Large intestine (tissue), 3 donors: ENCODE results near the gene DNAH10. TPM values are rescaled to one million over a fixed set of nuclear protein-coding genes. Genes with fewer than 3 reads are reported as not detected.

ENCODE experiments used
- DNase-seq, 2 donors: peaks; one replicate each; pipeline versions ENCODE4 v3.0.0 to v3.0.0-alpha.2; 2013
- H3K27ac ChIP-seq: one replicate; pipeline ENCODE4 v1.5.1; 2013; ENCODE audit warnings: low read length
- H3K27me3 ChIP-seq: 2 replicates; pipeline ENCODE4 v1.6.1; 2013; ENCODE audit warnings: low read length; ENCODE audit not compliant: control insufficient read depth, insufficient read depth
- H3K36me3 ChIP-seq: 2 replicates; pipeline ENCODE4 v1.6.1; 2013; ENCODE audit warnings: low read length; ENCODE audit not compliant: control insufficient read depth, insufficient read depth
- H3K4me1 ChIP-seq: one replicate; pipeline ENCODE4 v1.6.1; 2013; ENCODE audit warnings: low read length; ENCODE audit not compliant: control insufficient read depth, insufficient read depth
- H3K4me3 ChIP-seq: one replicate; pipeline ENCODE4 v1.5.1; 2013; ENCODE audit warnings: low read length
- H3K9me3 ChIP-seq: one replicate; pipeline ENCODE4 v1.6.1; 2013; ENCODE audit warnings: mild to moderate bottlenecking, low read depth, low read length, moderate library complexity; ENCODE audit not compliant: control insufficient read depth
- WGBS: methylation state at CpG from one replicate; pipeline ENCODE4 v1.1.5; 2013; ENCODE audit warnings: low lambda C conversion rate; ENCODE audit not compliant: insufficient coverage; 5-methylcytosine and 5-hydroxymethylcytosine counted together
- polyA plus RNA-seq: library from polyadenylated mRNA; unstranded; fragments of 120-200 nt; gene quantifications from one replicate; pipeline ENCODE4 v1.2.1, GENCODE V29; 2013

The DNAH10 gene
- polyA plus RNA-seq, 1 donor = 1.0 TPM

- no peak overlapping the region for H3K27ac ChIP-seq
- no peak overlapping the region for H3K4me3 ChIP-seq
- no peaks in the 10 kb centered on the region for H3K27me3 ChIP-seq
- H3K36me3 ChIP-seq = no peaks in the 10 kb centered on the region
- whole genome bisulfite sequencing = 20% methylated on average over 1 of the region's 7 CpGs
- no peaks in the 10 kb centered on the region for H3K9me3 ChIP-seq
- peak in 1 of 2 donors; percentile 26 for DNase-seq
- H3K4me1 ChIP-seq = peaks cover 2% of the 10 kb centered on the region
Measured at GRCh38 chr12:123854232-123854631, 92.1 kb downstream of the DNAH10 start.

GRCh38 chr12:123854918-123855317 is 92.8 kb downstream of the DNAH10 start:
- H3K27ac ChIP-seq = no peak overlapping the region
- no peak for DNase-seq
- H3K9me3 ChIP-seq = no peaks in the 10 kb centered on the region
- no peaks in the 10 kb centered on the region for H3K36me3 ChIP-seq
- no peak overlapping the region for H3K4me3 ChIP-seq
- no peaks in the 10 kb centered on the region for H3K27me3 ChIP-seq
- WGBS = no CpG with 5 or more reads among the region's 6 CpGs
- peaks cover 2% of the 10 kb centered on the region for H3K4me1 ChIP-seq

GRCh38 chr12:123856681-123857080 is 94.6 kb downstream of the DNAH10 start:
- Histone ChIP-seq H3K4me1 (peaks cover 2% of the 10 kb centered on the region), H3K9me3 (no peaks in the 10 kb centered on the region), H3K36me3 (no peaks in the 10 kb centered on the region), H3K4me3 (no peak overlapping the region), H3K27me3 (no peaks in the 10 kb centered on the region), H3K27ac (no peak overlapping the region)
- no peak for DNase-seq
- no CpG with 5 or more reads among the region's 1 CpG for WGBS

GRCh38 chr12:123858176-123858575 is 96.1 kb downstream of the DNAH10 start:
- Histone ChIP-seq H3K4me1 (peaks cover under 1% of the 10 kb centered on the region), H3K9me3 (no peaks in the 10 kb centered on the region), H3K36me3 (no peaks in the 10 kb centered on the region), H3K27ac (no peak overlapping the region), H3K4me3 (no peak overlapping the region), H3K27me3 (no peaks in the 10 kb centered on the region)
- no peak for DNase-seq
- WGBS = no CpG with 5 or more reads among the region's 9 CpGs

GRCh38 chr12:123859035-123859434 is 96.9 kb downstream of the DNAH10 start:
- WGBS = no CpG with 5 or more reads among the region's 13 CpGs

GRCh38 chr12:123860377-123860776 is 98.3 kb downstream of the DNAH10 start:
- no CpG with 5 or more reads among the region's 3 CpGs for WGBS
- no peaks in the 10 kb centered on the region for H3K27me3 ChIP-seq

More at GRCh38 chr12:123859035-123859434, 96.9 kb downstream of the DNAH10 start:
- no peak for DNase-seq
- Histone ChIP-seq H3K36me3 (no peaks in the 10 kb centered on the region), H3K9me3 (no peaks in the 10 kb centered on the region), H3K27me3 (no peaks in the 10 kb centered on the region), H3K4me3 (no peak overlapping the region), H3K4me1 (no peaks in the 10 kb centered on the region), H3K27ac (no peak overlapping the region)

GRCh38 chr12:123861392-123861791 is 99.3 kb downstream of the DNAH10 start:
- Histone ChIP-seq H3K4me1 (no peaks in the 10 kb centered on the region), H3K36me3 (no peaks in the 10 kb centered on the region), H3K9me3 (no peaks in the 10 kb centered on the region), H3K4me3 (no peak overlapping the region), H3K27me3 (no peaks in the 10 kb centered on the region), H3K27ac (no peak overlapping the region)
- WGBS = no CpG with 5 or more reads among the region's 4 CpGs
- no peak for DNase-seq

More at GRCh38 chr12:123860377-123860776, 98.3 kb downstream of the DNAH10 start:
- Histone ChIP-seq H3K9me3 (no peaks in the 10 kb centered on the region), H3K27ac (no peak overlapping the region), H3K4me3 (no peak overlapping the region), H3K36me3 (no peaks in the 10 kb centered on the region), H3K4me1 (no peaks in the 10 kb centered on the region)
- no peak for DNase-seq

GRCh38 chr12:123867141-123867540 is 105.0 kb downstream of the DNAH10 start:
- Histone ChIP-seq H3K9me3 (no peaks in the 10 kb centered on the region), H3K27me3 (no peaks in the 10 kb centered on the region), H3K36me3 (no peaks in the 10 kb centered on the region), H3K4me1 (no peaks in the 10 kb centered on the region), H3K27ac (no peak overlapping the region), H3K4me3 (no peak overlapping the region)
- WGBS = no CpG with 5 or more reads among the region's 1 CpG
- DNase-seq = no peak

- H3K27me3 ChIP-seq = no peaks in the 10 kb centered on the region
- H3K36me3 ChIP-seq = no peaks in the 10 kb centered on the region
- DNase-seq = no peak
- no peak overlapping the region for H3K4me3 ChIP-seq
- WGBS = no CpG with 5 or more reads among the region's 10 CpGs
- no peaks in the 10 kb centered on the region for H3K4me1 ChIP-seq
- H3K27ac ChIP-seq = no peak overlapping the region
- no peaks in the 10 kb centered on the region for H3K9me3 ChIP-seq
Measured at GRCh38 chr12:123868791-123869190, 106.7 kb downstream of the DNAH10 start.

- WGBS = no CpG with 5 or more reads among the region's 3 CpGs
- no peak for DNase-seq
- Histone ChIP-seq H3K9me3 (no peaks in the 10 kb centered on the region), H3K4me3 (no peak overlapping the region), H3K27me3 (no peaks in the 10 kb centered on the region), H3K36me3 (no peaks in the 10 kb centered on the region), H3K27ac (no peak overlapping the region), H3K4me1 (no peaks in the 10 kb centered on the region)
Measured at GRCh38 chr12:123873793-123874192, 111.7 kb downstream of the DNAH10 start.

- 83% methylated on average over 2 of the region's 6 CpGs for whole genome bisulfite sequencing
- no peaks in the 10 kb centered on the region for H3K27me3 ChIP-seq
- H3K4me3 ChIP-seq = no peak overlapping the region
- DNase-seq = no peak
- H3K4me1 ChIP-seq = no peaks in the 10 kb centered on the region
- no peaks in the 10 kb centered on the region for H3K36me3 ChIP-seq
- H3K27ac ChIP-seq = no peak overlapping the region
- H3K9me3 ChIP-seq = no peaks in the 10 kb centered on the region
Measured at GRCh38 chr12:123877968-123878367, 115.9 kb downstream of the DNAH10 start.
